Epidermal melanocyte (primary cell): ENCODE measurements around the gene MZF1.

ENCODE experiments used
- DNase-seq: peaks from one replicate; pipeline ENCODE4 v3.0.0; 2011; ENCODE audit warnings: low spot score; ENCODE audit not compliant: insufficient read length

The MZF1 gene

GRCh38 chr19:58513694-58514563 is 59.2 kb downstream of the MZF1 start:
- DNase-seq: peak; percentile 79

GRCh38 chr19:58513213-58513693 is 59.9 kb downstream of the MZF1 start:
- no peak for DNase-seq
